GM12864 (cell line): ENCODE data around the gene TIMP2.

Experiments used
- DNase-seq: peaks from one replicate; pipeline ENCODE4 v3.0.0-alpha.2; 2011; ENCODE audit warnings: low read depth
- H3K4me3 ChIP-seq: 2 replicates; pipeline ENCODE4 v1.5.1; 2011; ENCODE audit warnings: mild to moderate bottlenecking, low read depth, low read length, control low read depth
- CTCF ChIP-seq: IDR thresholded peaks from 2 replicates; pipeline ENCODE4 v1.5.1; 2011; ENCODE audit warnings: low read depth, mild to moderate bottlenecking, moderate library complexity, low read length, control low read depth, inconsistent platforms; ENCODE audit errors: missing control alignments

The TIMP2 gene

DNA sequence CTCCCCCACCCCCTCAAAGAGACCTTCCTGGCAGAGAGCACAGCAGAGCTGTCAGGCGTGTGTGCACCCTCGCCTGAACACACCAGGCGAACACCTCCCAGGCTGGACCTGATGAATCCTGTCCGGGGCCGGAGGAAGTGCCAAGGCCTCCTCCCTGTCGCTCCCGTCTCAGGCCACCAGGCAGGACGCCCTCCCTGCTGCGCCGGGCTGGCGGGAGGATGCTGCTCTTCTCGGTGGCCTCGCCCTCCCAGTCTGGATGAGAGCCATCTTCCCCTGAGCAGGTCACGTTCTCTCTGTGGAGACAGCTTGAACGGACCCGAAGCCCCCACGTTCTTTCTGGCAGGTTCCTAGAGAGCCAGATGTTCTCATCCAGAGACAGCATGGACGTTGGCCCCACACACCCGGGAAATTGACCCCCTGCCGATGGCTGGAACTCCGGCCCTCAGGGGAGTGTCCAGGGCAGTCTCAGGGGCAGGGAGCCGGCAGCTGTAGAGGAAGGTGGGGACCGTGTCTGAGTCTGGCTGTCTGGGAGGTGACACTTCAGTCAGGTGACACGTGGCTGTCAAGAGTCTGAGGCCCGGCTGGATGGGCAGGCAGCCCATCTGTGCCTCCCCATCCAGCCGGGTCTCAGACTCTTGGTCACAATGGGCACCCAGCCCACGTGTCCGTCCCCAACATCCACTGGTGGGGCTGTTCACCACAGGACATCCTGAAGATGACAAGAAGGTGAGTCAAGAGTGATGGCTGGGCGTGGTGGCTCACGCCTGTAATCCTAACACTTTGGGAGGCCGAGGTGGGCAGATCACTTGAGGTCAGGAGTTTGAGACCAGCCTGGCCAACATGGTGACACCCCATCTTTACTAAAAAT is 5.0 kb upstream of the TIMP2 start:
- H3K4me3 ChIP-seq, result no peak overlapping the region
- no peak for DNase-seq
- TF ChIP-seq CTCF, result no peak

DNA sequence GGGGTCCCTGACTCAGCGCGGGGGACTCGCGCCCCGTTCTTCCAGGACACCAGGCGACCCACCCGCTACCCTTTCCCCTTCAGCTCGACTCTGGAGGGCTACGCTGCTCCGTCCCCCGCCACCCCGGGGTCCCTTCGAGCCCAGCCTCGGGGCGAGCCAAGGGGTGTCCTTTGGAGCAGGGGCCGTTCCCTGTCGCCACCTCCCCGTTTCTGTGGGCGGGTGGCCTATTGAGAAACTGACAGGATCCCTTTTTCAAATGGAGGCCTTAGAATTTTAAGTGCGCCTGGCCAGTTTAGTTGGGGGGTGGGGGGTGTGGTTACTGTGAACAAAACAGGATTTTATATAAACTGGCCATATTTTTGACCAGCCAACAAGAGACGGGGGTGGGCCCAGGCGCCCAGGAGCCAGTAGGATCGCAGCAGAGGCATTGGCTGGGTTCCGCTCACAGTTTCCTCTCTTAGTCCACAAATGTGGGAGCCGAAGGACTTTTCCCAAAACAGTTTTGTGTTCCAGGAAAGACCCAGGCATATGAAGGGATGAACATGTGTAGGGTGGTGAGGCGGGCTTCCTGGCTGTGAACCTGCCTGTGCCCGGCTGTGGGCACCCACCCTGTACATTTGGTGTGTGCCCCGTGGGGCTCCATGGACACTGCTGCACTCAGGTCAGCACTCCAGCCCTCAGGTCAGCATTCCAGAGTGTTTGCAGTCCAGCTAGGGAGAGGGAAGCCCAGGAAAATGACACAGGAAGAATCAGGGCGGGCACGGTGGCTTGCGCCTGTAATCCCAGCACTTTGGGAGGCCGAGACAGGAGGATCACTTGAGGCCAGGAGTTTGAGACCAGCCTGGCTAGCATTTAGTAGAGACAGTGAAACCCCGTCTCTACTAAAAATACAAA is 722 bp upstream of the TIMP2 start:
- no peak overlapping the region for H3K4me3 ChIP-seq
- no peak for TF ChIP-seq CTCF
- no peak for DNase-seq

DNA sequence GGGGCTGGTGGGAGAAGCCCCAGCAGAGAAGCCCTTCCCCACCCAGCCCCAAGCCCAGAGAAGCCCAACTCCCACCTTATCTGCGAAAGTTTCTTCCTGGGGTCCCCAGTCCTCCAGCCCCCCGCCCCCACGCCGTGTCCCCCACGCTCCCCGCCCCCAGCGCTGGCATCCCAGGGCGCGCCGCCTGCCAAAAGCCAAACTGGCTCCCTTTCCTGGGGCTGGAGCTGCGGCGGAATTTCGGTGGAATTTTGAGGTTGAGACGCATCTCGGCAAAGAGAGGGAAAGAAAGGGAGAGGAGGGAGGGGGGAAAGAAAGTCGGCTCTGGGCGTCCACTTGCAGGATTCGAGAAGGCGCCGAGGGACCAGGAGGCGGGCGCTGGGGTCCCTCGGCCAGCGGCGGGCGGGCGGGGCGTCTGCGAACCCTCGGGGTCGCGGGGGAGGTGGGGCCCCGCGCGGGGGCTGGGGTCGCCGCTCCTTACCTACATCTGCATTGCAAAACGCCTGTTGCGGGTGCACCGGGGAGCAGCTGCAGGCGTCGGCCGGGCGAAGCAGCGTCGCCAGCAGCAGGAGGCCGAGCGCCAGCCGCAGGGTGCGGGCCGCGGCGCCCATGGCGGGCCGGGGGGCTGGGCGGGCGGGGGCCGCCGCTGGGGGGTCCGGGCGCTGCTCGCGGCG is 571 bp downstream of the TIMP2 start:
- DNase-seq, result no peak
- H3K4me3 ChIP-seq, result no peak overlapping the region
- no peak for TF ChIP-seq CTCF

GRCh38 chr17:78923660-78924453 is 1.3 kb downstream of the TIMP2 start:
- DNase-seq, result peak; percentile 46
- H3K4me3 ChIP-seq, result no peak overlapping the region
- no peak for TF ChIP-seq CTCF

- TF ChIP-seq CTCF, result no peak
- no peak overlapping the region for H3K4me3 ChIP-seq
- DNase-seq, result no peak
Observed at GRCh38 chr17:78922816-78923498, 2.2 kb downstream of the TIMP2 start.
